Testis (tissue), 3 donors: ENCODE measurements around the gene ESPNL. TPM values are rescaled to one million over a fixed set of nuclear protein-coding genes. Genes with fewer than 3 reads are reported as not detected.

ENCODE experiments used
- DNase-seq: peaks from one replicate; pipeline ENCODE4 v3.0.0-alpha.2; 2019
- H3K27ac ChIP-seq, 2 donors: fragments of 200-600 bp; sonication (generic); one replicate each; pipeline ENCODE4 v1.5.1; 2019
- H3K27me3 ChIP-seq: fragments of 200-600 bp; sonication (generic); one replicate; pipeline ENCODE4 v1.5.1; 2019
- H3K36me3 ChIP-seq: fragments of 200-600 bp; sonication (generic); one replicate; pipeline ENCODE4 v1.5.1; 2017; ENCODE audit warnings: low read depth; ENCODE audit errors: missing control alignments
- H3K4me1 ChIP-seq: fragments of 200-600 bp; sonication (generic); one replicate; pipeline ENCODE4 v1.5.1; 2019
- H3K4me3 ChIP-seq, 2 donors: fragments of 200-600 bp; sonication (generic); one replicate each; pipeline ENCODE4 v1.5.1; 2017 to 2019
- H3K9me3 ChIP-seq: fragments of 200-600 bp; sonication (generic); one replicate; pipeline ENCODE4 v1.5.1; 2017
- POLR2A ChIP-seq: fragments of 450-650 bp; IDR thresholded peaks from one replicate; pipeline ENCODE4 v1.6.1; 2017; ENCODE audit warnings: antibody characterized with exemption, mild to moderate bottlenecking, moderate library complexity
- WGBS, 2 donors: methylation state at CpG; one replicate each; pipeline ENCODE4 v1.1.5; 2018; 5-methylcytosine and 5-hydroxymethylcytosine counted together
- intact Hi-C: fragments of 100-400 bp; cut with DNase I; formaldehyde crosslinking; loops from one replicate; pipeline ENCODE4 v1.15.1; 2023; ENCODE audit warnings: low total_unique reads
- polyA plus RNA-seq: library from polyadenylated mRNA; stranded (reverse); fragments of 350-450 nt; fragmentation: Illumina TruSeq; extraction: RNeasy Lipid Tissue Mini Kit (QIAGEN cat#74804); gene quantifications from one replicate; pipeline ENCODE4 v1.2.3, GENCODE V29; 2014; ENCODE audit warnings: low read depth, low replicate concordance; ENCODE audit not compliant: insufficient read depth
- total RNA-seq, 2 donors: library from RNA; depleted of rRNA; stranded (reverse); fragments of >200 nt; gene quantifications; one replicate each; pipeline ENCODE4 v1.2.3, GENCODE V29; 2016
- TF ChIP-seq, protein P1 (sequence below), 3 experiments: fragments of 450-650 bp in 2 of 3; fragments of 200-600 bp in 1 of 3; sonication (generic) in 1 of 3; IDR thresholded peaks; one replicate each; pipeline ENCODE4 v1.5.1; 2016 to 2019; ENCODE audit warnings: antibody characterized with exemption in 3 of 3, mild to moderate bottlenecking in 2 of 3, moderate library complexity in 1 of 3

Gene ESPNL
- total and polyA plus RNA-seq, 3 donors from 2014 or later: 2.1 to 7.5 (median 2.8) TPM

DNA sequence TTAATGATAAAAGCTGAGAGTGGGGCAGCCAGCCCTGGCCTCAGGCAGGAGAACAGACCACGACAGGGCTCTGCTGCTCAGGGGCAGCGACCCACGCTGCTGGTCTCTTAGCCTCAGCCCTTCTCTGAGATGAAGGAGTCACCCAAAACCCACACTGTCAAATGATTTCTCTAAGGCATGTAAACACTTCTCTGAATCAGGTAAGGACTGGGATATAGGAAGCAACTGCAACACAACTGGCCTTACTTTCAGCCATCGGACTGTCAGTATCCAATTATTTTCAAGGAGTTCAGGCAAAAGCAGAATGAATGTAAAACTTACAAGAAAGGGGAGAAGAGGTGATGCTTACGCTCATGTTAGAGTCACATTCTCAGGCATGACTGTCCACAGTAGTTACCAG lies 80.4 kb downstream of the ESPNL start:
- Histone ChIP-seq H3K36me3 (no peaks in the 10 kb centered on the region), H3K4me1 (no peaks in the 10 kb centered on the region), H3K9me3 (no peaks in the 10 kb centered on the region), H3K27ac (no peak overlapping the region), H3K27me3 (no peaks in the 10 kb centered on the region), H3K4me3 (no peak overlapping the region)
- no peak for DNase-seq
- 82 to 85% methylated on average over 5 of the region's 5 CpGs for WGBS, 2 donors
- TF ChIP-seq POLR2A: no peak
- TF ChIP-seq, protein P1, sequence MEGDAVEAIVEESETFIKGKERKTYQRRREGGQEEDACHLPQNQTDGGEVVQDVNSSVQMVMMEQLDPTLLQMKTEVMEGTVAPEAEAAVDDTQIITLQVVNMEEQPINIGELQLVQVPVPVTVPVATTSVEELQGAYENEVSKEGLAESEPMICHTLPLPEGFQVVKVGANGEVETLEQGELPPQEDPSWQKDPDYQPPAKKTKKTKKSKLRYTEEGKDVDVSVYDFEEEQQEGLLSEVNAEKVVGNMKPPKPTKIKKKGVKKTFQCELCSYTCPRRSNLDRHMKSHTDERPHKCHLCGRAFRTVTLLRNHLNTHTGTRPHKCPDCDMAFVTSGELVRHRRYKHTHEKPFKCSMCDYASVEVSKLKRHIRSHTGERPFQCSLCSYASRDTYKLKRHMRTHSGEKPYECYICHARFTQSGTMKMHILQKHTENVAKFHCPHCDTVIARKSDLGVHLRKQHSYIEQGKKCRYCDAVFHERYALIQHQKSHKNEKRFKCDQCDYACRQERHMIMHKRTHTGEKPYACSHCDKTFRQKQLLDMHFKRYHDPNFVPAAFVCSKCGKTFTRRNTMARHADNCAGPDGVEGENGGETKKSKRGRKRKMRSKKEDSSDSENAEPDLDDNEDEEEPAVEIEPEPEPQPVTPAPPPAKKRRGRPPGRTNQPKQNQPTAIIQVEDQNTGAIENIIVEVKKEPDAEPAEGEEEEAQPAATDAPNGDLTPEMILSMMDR (IDR thresholded peaks at IDR 0.05): no peak
- intact Hi-C loops: no loop called here

DNA sequence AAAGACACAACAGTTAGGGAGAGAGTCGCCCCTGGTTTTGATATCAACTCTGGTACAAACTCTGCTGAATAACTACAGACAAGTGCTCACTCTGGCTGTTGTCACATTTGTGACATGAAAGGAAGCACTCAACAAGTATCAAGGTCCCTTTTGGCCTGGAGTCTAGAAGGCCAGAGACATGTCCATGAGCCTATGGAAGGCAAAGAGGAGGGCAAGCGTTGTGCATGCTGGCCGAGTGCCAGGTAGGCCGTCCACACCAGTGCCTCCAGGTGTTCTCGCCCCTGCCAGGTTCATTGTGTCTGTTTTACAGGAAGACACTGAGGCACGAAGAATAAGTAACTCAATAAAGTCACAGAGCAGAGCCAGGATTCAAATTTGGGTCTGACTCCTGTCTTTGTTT lies 82.2 kb downstream of the ESPNL start:
- Histone ChIP-seq H3K4me3 (no peak overlapping the region), H3K36me3 (no peaks in the 10 kb centered on the region), H3K9me3 (no peaks in the 10 kb centered on the region), H3K4me1 (no peaks in the 10 kb centered on the region), H3K27ac (no peak overlapping the region), H3K27me3 (no peaks in the 10 kb centered on the region)
- intact Hi-C loops: no loop called here
- DNase-seq: no peak
- 76% methylated on average over 6 of the region's 6 CpGs for WGBS, 2 donors
- no peak for TF ChIP-seq POLR2A
- TF ChIP-seq, protein P1 (IDR thresholded peaks at IDR 0.05): no peak

Other genes starting within 250 kb of the ESPNL start
- 10 to 100 TPM in 1 of 2 donors, 1 to 10 TPM in 1; 8.9 to 14.3 TPM for gene RAMP1, start 240.7 kb upstream of the ESPNL start, total RNA-seq
- 13.9 TPM for gene RAMP1, start 240.7 kb upstream of the ESPNL start, polyA plus RNA-seq
- gene UBE2F, start 133.3 kb upstream of the ESPNL start, total RNA-seq: 10 to 100 TPM; 72.8 to 77.8 TPM
- gene UBE2F, start 133.3 kb upstream of the ESPNL start, polyA plus RNA-seq: 68.3 TPM
- gene SCLY, start 39.3 kb upstream of the ESPNL start, total RNA-seq: 10 to 100 TPM; 19.6 to 40.2 TPM
- 24.6 TPM for gene SCLY, start 39.3 kb upstream of the ESPNL start, polyA plus RNA-seq
- under 1 TPM; 0.16 to 0.37 TPM for gene KLHL30, start 38.3 kb downstream of the ESPNL start, total RNA-seq
- 0.29 TPM for gene KLHL30, start 38.3 kb downstream of the ESPNL start, polyA plus RNA-seq
- gene ERFE, start 58.6 kb downstream of the ESPNL start, total RNA-seq: 10 to 100 TPM in 1 of 2 donors, 1 to 10 TPM in 1; 9.5 to 23.1 TPM
- 31.0 TPM for gene ERFE, start 58.6 kb downstream of the ESPNL start, polyA plus RNA-seq
- gene ILKAP, start 103.4 kb downstream of the ESPNL start, total RNA-seq: 10 to 100 TPM; 59.8 to 65.3 TPM
- gene ILKAP, start 103.4 kb downstream of the ESPNL start, polyA plus RNA-seq: 44.8 TPM
- gene HES6, start 139.7 kb downstream of the ESPNL start, total RNA-seq: 10 to 100 TPM; 22.0 to 40.3 TPM
- gene HES6, start 139.7 kb downstream of the ESPNL start, polyA plus RNA-seq: 21.3 TPM
- gene PER2, start 188.3 kb downstream of the ESPNL start, total RNA-seq: 10 to 100 TPM; 55.5 to 59.1 TPM
- gene PER2, start 188.3 kb downstream of the ESPNL start, polyA plus RNA-seq: 29.8 TPM
- 10 to 100 TPM; 22.1 to 38.0 TPM for gene TRAF3IP1, start 220.2 kb downstream of the ESPNL start, total RNA-seq
- gene TRAF3IP1, start 220.2 kb downstream of the ESPNL start, polyA plus RNA-seq: 40.9 TPM